GM18858 (cell line): ENCODE data around the gene PCP2.
"Not testable (repeated sequence)": the region's sequence is repeated elsewhere in the genome, so short reads cannot be mapped to it uniquely, and the experiment has no call there.

Experiments
- ATAC-seq: cut with Tn5 transposase; IDR thresholded peaks from one replicate; pipeline ENCODE4 v1.9.1; 2021; ENCODE audit not compliant: unreplicated experiment

PCP2 gene

GRCh38 chr19:7661744-7662538 lies 28.4 kb upstream of the PCP2 start:
- ATAC-seq: no peak

GRCh38 chr19:7658219-7658686 lies 24.7 kb upstream of the PCP2 start:
- no peak for ATAC-seq

- ATAC-seq: no peak
Observed at GRCh38 chr19:7657131-7657751, 23.7 kb upstream of the PCP2 start.

DNA sequence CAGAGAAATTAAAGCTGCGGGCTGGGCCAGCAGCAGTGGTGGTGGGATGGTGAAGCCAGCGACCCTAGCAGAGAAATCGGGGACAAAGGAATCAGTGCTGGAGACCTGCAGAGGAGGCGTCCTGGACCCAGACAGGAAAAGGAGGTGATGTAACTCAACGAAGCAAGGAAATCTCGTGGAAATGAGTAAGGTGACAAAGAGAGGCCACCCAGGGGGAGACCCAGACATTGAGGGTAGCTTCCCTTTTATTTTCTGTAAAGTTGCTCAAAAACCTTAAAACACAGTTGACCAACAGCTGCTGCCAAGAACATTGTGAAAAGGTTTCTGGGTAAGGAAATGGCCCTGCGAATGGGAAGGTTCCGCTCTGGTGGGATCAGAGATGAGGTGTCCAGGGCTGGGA lies 22.1 kb upstream of the PCP2 start:
- ATAC-seq: no peak

DNA sequence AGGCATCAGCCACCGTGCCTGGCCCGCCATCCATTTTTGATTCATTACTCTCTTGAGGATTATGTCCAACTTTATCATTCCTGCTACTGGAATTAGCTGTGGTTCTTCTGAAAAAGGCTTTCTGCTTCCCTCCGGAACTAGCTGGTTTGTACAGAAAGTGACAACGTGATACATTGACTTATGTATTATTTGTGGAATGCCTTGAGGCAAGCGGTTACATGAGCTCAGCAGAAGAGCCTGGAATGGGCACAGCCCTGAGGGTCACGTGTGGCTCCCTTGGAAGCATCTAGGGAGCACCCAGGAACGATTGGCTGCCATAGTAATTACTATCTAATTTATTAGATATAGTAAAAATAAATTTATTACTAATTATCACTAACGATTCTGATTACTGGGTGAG lies 20.9 kb upstream of the PCP2 start:
- ATAC-seq: no peak

GRCh38 chr19:7652061-7652641 lies 18.6 kb upstream of the PCP2 start:
- no peak for ATAC-seq

DNA sequence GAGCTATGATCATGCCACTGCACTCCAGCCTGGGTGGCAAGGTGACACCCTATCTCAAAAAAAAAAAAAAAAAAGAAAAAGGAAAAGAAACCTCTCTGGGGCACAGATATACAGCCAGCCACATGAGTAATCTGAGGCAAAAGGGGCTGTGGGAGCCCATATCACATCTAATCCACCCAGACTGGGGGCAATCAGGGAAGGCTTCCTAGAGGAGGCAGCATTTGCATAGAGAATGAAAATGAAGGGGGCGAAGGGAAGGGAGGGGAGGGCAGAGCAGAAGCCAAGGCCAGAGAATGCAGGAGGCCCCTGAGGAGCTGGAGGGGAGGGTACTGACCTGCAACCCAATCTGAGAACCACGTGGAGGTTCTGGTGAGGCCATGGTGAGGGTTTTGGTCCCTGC lies 16.6 kb upstream of the PCP2 start:
- no peak for ATAC-seq

GRCh38 chr19:7648265-7649014 lies 14.9 kb upstream of the PCP2 start:
- no peak for ATAC-seq

- no peak for ATAC-seq
Observed at GRCh38 chr19:7647156-7647555, 13.6 kb upstream of the PCP2 start.

DNA sequence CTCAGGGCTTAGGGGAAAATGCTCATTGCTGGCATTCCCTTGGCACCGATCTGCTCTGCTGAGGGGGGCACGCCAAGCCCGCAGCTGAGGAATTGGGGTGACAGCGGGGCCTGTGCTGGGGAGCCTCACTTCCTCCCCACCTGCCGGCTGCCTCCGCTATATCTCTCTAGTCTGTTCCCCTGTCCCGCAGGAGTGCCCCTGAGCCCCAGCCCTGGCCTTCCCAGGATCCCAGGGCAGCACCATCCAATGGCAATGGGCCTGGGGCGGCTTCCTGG lies 12.8 kb upstream of the PCP2 start:
- no peak for ATAC-seq

DNA sequence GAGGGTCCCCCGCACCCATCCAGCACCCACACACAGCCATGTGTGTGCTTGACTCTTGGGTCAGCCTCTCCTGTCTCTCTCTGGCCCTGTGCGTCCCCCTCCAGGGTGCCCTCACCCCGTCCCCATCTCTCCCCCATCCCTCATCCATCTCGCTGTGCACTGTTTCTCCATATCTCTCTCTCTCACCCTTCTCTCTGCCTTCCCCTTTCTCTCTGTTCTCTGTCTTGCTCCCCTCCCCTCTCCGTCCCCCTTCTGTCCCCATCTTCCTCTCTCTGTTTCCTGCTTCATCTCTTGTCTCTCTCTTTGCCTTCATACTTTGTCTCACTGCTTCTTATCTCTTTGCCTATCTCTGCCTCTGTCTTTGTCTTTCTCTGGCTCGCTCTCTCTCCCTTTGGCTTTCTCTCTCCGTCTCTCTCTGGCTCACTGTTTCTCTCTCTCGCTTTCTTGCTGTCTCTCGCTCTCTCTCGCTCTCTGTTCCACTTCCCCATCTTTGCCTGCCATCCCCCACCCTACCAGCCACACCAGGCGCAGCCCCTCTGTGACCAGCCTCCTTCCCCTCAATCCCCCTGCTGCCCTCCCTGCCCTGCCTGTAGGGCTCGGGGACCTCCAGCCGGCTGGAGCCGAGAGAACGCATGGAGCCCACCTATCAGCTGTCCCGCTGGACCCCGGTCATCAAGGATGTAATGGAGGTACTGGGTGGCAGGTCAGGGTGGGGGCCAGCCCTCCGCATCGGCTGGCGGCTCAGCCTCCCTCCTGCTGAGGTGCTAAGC lies 12.3 kb upstream of the PCP2 start:
- ATAC-seq: no peak

DNA sequence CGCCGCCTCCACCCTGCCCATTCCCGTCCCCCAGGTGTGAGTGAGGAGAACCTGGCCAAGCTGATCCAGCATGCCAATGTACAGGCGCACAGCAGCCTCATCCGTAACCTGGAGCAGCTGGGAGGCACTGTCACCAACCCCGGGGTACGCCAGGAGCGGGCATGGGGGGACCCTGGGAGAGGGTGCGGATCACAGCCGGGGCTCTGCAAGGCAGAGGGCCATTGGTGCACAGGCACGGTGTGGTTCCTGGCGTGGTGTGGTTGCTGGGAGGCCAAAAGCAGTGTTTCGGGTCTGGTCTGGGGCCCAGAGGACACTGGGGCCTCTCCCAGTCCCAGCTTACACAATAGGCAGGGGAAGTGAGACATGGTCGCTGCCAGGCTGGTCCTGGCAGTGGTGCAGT lies 11.6 kb upstream of the PCP2 start:
- ATAC-seq: no peak

DNA sequence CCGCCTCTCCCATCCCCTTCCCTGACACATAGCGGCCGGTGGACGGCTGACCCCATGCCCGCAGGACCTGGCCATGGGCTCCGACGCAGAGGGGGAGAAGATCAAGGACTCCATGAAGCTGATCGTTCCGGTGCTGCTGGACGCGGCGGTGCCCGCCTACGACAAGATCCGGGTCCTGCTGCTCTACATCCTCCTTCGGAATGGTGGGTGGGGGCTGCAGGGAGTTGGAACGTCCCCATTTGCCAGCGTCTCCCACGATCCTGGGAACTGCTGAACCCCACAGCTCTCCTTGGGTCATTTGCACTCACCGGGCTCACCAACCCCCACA lies 11.0 kb upstream of the PCP2 start:
- ATAC-seq: no peak

DNA sequence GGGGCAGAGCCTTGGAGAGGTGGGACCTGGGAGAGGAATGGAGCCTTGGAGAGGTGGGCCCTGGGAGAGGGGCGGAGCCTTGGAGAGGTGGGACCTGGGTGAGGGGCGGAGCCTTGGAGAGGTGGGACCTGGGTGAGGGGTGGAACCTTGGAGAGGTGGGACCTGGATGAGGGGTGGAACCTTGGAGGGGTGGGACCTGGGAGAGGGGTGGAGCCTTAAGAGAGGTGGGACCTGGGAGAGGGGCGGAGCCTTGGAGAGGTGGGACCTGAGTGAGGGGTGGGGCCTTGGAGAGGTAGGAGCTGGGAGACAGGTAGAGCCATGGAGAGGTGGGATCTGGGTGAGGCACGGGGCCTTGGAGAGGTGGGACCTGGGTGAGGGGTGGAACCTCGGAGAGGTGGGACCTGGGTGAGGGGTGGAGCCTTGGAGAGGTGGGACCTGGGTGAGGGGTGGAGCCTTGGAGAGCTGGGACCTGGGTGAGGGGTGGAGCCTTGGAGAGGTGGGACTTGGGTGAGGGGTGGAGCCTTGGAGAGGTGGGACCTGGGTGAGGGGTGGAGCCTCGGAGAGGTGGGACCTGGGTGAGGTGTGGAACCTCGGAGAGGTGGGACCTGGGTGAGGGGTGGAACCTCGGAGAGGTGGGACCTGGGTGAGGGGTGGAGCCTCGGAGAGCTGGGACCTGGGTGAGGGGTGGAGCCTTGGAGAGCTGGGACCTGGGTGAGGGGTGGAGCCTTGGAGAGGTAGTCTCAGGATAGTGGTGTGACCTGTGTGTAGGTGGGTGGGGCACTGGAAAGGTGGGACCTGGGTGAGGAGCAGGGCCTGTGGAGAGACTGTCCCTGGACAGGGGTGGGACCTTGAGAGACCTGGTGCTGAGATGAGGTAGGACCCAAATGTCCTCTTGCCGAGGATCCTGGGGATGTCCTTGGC lies 10.4 kb upstream of the PCP2 start:
- ATAC-seq: not testable (repeated sequence)

GRCh38 chr19:7643031-7643415 lies 9.5 kb upstream of the PCP2 start:
- no peak for ATAC-seq

- no peak for ATAC-seq
Observed at GRCh38 chr19:7642295-7643030, 8.9 kb upstream of the PCP2 start.

- no peak for ATAC-seq
Observed at GRCh38 chr19:7641290-7642276, 8.1 kb upstream of the PCP2 start.

DNA sequence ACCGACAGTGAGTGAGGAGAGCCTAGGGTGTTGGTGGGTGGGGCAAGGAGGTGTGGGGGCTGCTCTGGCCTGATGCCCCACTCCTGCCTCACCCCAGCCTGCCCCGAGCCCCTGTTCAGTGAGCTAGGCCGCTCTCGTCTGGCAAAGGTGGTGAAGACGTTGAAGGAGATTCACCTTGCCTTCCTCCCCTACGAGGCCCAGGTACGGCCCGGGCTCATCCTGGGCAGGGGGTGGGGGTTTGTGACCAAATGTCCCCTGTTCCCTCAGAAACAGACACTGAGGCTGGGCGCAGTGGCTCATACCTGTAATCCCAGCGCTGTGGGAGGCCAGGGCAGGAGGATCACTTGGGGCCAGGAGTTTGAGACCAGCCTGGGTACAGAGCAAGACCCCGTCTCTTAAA lies 7.3 kb upstream of the PCP2 start:
- ATAC-seq: no peak
